Pulmonary artery endothelial cell (primary cell): Measurements from ENCODE around the gene PRR23E. TPM values are rescaled to one million over a fixed set of nuclear protein-coding genes. Genes with fewer than 3 reads are reported as not detected.

Source experiments
- DNase-seq: peaks from one replicate; pipeline ENCODE4 v3.0.0-alpha.2; 2011; ENCODE audit warnings: low read depth, low spot score
- total RNA-seq: library from RNA; depleted of rRNA; stranded (reverse); fragments of >200 nt; gene quantifications from 2 replicates; pipeline ENCODE4 v1.2.3, GENCODE V29; 2014

PRR23E gene
- total RNA-seq, 1 donor from 2014 or later = not detected

- DNase-seq = no peak
Observed at GRCh38 chr3:127183931-127184869, 8.7 kb upstream of the PRR23E start.

GRCh38 chr3:127184870-127185216, 8.1 kb upstream of the PRR23E start:
- no peak for DNase-seq

GRCh38 chr3:127185268-127185667, 7.7 kb upstream of the PRR23E start:
- no peak for DNase-seq

- DNase-seq = no peak
Observed at GRCh38 chr3:127185962-127186674, 6.8 kb upstream of the PRR23E start.

GRCh38 chr3:127187316-127187715, 5.6 kb upstream of the PRR23E start:
- DNase-seq = no peak

- DNase-seq = no peak
Observed at GRCh38 chr3:127193341-127193740, 410 bp downstream of the PRR23E start.

GRCh38 chr3:127193775-127194174, 844 bp downstream of the PRR23E start:
- no peak for DNase-seq

- DNase-seq = no peak
Observed at GRCh38 chr3:127194601-127195187, 1.8 kb downstream of the PRR23E start.

GRCh38 chr3:127195417-127195816, 2.5 kb downstream of the PRR23E start:
- no peak for DNase-seq

GRCh38 chr3:127196002-127196401, 3.1 kb downstream of the PRR23E start:
- DNase-seq = no peak

- no peak for DNase-seq
Observed at GRCh38 chr3:127196466-127197299, 3.8 kb downstream of the PRR23E start.

- DNase-seq = no peak
Observed at GRCh38 chr3:127197300-127198189, 4.6 kb downstream of the PRR23E start.

- no peak for DNase-seq
Observed at GRCh38 chr3:127200086-127200691, 7.3 kb downstream of the PRR23E start.

- no peak for DNase-seq
Observed at GRCh38 chr3:127203024-127203423, 10.1 kb downstream of the PRR23E start.

- DNase-seq = no peak
Observed at GRCh38 chr3:127204841-127205582, 12.1 kb downstream of the PRR23E start.

GRCh38 chr3:127206154-127206553, 13.2 kb downstream of the PRR23E start:
- no peak for DNase-seq

- no peak for DNase-seq
Observed at GRCh38 chr3:127206611-127207516, 13.9 kb downstream of the PRR23E start.
